Measurements from ENCODE around the gene MORF4L1.

DNA sequence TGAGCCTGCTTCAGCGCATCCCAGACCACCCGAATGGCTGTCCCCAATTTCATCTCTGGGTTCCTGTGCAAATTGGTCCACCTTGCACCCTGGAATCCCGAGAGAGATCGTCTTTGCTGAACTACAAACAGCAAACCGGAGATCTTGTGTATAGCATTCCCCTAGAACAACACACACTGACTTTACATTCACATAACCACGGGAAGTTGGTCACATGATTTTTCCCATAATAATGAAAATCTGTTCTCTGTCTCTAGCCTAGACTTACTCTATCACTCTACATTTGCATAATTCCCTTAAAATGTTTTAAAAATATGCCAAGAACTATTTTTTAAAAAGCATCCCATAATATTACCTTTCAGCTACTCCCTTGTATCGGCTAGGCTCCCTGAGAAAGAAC, 37.6 kb downstream of the MORF4L1 start:
- TF ChIP-seq, protein P1, sequence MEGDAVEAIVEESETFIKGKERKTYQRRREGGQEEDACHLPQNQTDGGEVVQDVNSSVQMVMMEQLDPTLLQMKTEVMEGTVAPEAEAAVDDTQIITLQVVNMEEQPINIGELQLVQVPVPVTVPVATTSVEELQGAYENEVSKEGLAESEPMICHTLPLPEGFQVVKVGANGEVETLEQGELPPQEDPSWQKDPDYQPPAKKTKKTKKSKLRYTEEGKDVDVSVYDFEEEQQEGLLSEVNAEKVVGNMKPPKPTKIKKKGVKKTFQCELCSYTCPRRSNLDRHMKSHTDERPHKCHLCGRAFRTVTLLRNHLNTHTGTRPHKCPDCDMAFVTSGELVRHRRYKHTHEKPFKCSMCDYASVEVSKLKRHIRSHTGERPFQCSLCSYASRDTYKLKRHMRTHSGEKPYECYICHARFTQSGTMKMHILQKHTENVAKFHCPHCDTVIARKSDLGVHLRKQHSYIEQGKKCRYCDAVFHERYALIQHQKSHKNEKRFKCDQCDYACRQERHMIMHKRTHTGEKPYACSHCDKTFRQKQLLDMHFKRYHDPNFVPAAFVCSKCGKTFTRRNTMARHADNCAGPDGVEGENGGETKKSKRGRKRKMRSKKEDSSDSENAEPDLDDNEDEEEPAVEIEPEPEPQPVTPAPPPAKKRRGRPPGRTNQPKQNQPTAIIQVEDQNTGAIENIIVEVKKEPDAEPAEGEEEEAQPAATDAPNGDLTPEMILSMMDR (IDR thresholded peaks at IDR 0.05; ENCODE audit: insufficient read depth, low read length, poor library complexity, severe bottlenecking), result no peak
- TF ChIP-seq EZH2phosphoT487 (conservative IDR thresholded peaks at IDR 0.05; ENCODE audit: low read length), result no peak

Measured in SU-DHL-6 (cell line).